CD8-positive, alpha-beta memory T cell (primary cell): ENCODE data around the gene PLXNB1. TPM values are rescaled to one million over a fixed set of nuclear protein-coding genes. Genes with fewer than 3 reads are reported as not detected.

Experiments used
- CTCF ChIA-PET: fragments of 350-600 bp; sonication (Branson Sonifier 250); formaldehyde crosslinking; loops from one replicate; lab custom pipeline; 2021; ENCODE audit warnings: antibody characterized with exemption; lab: Charles Lee
- POLR2A ChIA-PET: fragments of 350-600 bp; sonication (Branson Sonifier 250); formaldehyde crosslinking; loops from one replicate; lab custom pipeline; 2021; ENCODE audit warnings: antibody characterized with exemption; lab: Charles Lee
- DNase-seq, 5 donors: peaks; one replicate each; pipeline versions ENCODE4 v3.0.0 to v3.0.0-alpha.2; 2020 to 2022; ENCODE audit warnings: mixed read lengths in 1 of 5
- H3K27ac ChIP-seq: one replicate; pipeline ENCODE4 v1.7.0; 2013; ENCODE audit warnings: low read depth, mild to moderate bottlenecking, low read length, moderate library complexity
- H3K27me3 ChIP-seq: 2 replicates; pipeline ENCODE4 v1.7.0; 2013; ENCODE audit warnings: low read length, mild to moderate bottlenecking; ENCODE audit not compliant: insufficient read depth, poor library complexity, severe bottlenecking
- H3K36me3 ChIP-seq: 2 replicates; pipeline ENCODE4 v1.7.0; 2013; ENCODE audit warnings: mild to moderate bottlenecking, low read length, moderate library complexity; ENCODE audit not compliant: insufficient read depth
- H3K4me1 ChIP-seq: 2 replicates; pipeline ENCODE4 v1.7.0; 2013; ENCODE audit warnings: mild to moderate bottlenecking, low read length, moderate library complexity; ENCODE audit not compliant: insufficient read depth
- H3K4me3 ChIP-seq: 2 replicates; pipeline ENCODE4 v1.7.0; 2013; ENCODE audit warnings: mild to moderate bottlenecking, low read length
- H3K9me3 ChIP-seq: 2 replicates; pipeline ENCODE4 v1.7.0; 2013; ENCODE audit warnings: mild to moderate bottlenecking, low read length
- H3K27ac Mint-ChIP-seq, 8 donors: one replicate each; pipeline ENCODE4 v1.8.0; 2020 to 2021; ENCODE audit warnings: mixed read lengths in 8 of 8, mild to moderate bottlenecking in 6 of 8, inconsistent platforms in 3 of 8, moderate library complexity in 3 of 8
- H3K27me3 Mint-ChIP-seq, 2 donors: one replicate each; pipeline ENCODE4 v1.8.0; 2020 to 2021; ENCODE audit warnings: mixed read lengths in 2 of 2, mild to moderate bottlenecking in 1 of 2, moderate library complexity in 1 of 2
- H3K36me3 Mint-ChIP-seq, 3 donors: one replicate each; pipeline ENCODE4 v1.8.0; 2020 to 2021; ENCODE audit warnings: mixed read lengths in 3 of 3, inconsistent platforms in 1 of 3, mild to moderate bottlenecking in 1 of 3
- H3K4me1 Mint-ChIP-seq, 3 donors: one replicate each; pipeline ENCODE4 v1.8.0; 2020 to 2021; ENCODE audit warnings: mixed read lengths in 3 of 3, inconsistent platforms in 1 of 3, mild to moderate bottlenecking in 1 of 3
- H3K4me3 Mint-ChIP-seq, 7 donors: one replicate each; pipeline ENCODE4 v1.8.0; 2020 to 2021; ENCODE audit warnings: mixed read lengths in 7 of 7, mild to moderate bottlenecking in 6 of 7, moderate library complexity in 4 of 7, inconsistent platforms in 2 of 7
- H3K9me3 Mint-ChIP-seq, 5 donors: one replicate each; pipeline ENCODE4 v1.8.0; 2020 to 2022; ENCODE audit warnings: mixed read lengths in 5 of 5, mild to moderate bottlenecking in 3 of 5, moderate library complexity in 2 of 5, inconsistent platforms in 1 of 5
- polyA plus RNA-seq: library from polyadenylated mRNA; unstranded; fragments of 300-500 nt; fragmentation: Illumina TruSeq; gene quantifications from one replicate; pipeline ENCODE4 v1.2.3, GENCODE V29; 2021
- total RNA-seq, 2 experiments: library from RNA; stranded (reverse); gene quantifications; one replicate each; pipeline ENCODE4 v1.2.3, GENCODE V29; 2021

Gene PLXNB1
- total and polyA plus RNA-seq, 3 experiments from 2014 or later, result 0.30 to 5.5 (median 3.1) TPM

DNA sequence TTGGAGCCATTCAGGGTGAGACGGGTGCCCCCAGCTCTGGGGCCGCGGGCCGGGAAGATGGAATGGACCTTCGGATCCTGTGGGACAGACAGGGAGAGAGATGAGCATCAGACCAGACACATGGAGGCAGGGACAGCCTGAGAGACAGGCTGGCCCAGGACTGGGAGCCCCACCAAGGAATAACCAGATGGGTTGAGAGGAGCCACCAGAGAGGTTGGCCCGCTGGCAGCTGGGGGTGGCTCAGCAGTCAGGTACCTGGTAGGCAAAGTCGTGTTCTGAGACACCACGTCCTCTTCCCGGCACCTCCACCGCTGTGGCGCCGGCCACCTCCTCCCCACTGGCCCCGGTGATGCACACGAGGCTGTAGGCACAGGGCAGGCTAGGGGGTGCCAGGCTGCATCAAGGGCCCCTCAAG, 13.8 kb downstream of the PLXNB1 start:
- Mint-ChIP-seq H3K36me3 (peaks cover 0 to 1% (median 0%) of the 10 kb centered on the region in 3 donors), H3K4me3 (no peak overlapping the region), H3K27ac (no peak overlapping the region), H3K9me3 (no peaks in the 10 kb centered on the region), H3K4me1 (no peaks in the 10 kb centered on the region), H3K27me3 (peaks cover 0 to 2% of the 10 kb centered on the region in 2 donors)
- Histone ChIP-seq H3K27me3 (no peaks in the 10 kb centered on the region), H3K36me3 (no peaks in the 10 kb centered on the region), H3K27ac (no peak overlapping the region), H3K4me1 (no peaks in the 10 kb centered on the region), H3K9me3 (no peaks in the 10 kb centered on the region), H3K4me3 (no peak overlapping the region)
- POLR2A ChIA-PET, result no interaction called here
- DNase-seq, result no peak
- CTCF ChIA-PET, result interaction anchor here (1.1 to 1.5 kb wide), 3 partner anchors 15 to 91 kb away, joined by 3 to 4 read pairs (median 4); no protein-coding TSS in a partner anchor

DNA sequence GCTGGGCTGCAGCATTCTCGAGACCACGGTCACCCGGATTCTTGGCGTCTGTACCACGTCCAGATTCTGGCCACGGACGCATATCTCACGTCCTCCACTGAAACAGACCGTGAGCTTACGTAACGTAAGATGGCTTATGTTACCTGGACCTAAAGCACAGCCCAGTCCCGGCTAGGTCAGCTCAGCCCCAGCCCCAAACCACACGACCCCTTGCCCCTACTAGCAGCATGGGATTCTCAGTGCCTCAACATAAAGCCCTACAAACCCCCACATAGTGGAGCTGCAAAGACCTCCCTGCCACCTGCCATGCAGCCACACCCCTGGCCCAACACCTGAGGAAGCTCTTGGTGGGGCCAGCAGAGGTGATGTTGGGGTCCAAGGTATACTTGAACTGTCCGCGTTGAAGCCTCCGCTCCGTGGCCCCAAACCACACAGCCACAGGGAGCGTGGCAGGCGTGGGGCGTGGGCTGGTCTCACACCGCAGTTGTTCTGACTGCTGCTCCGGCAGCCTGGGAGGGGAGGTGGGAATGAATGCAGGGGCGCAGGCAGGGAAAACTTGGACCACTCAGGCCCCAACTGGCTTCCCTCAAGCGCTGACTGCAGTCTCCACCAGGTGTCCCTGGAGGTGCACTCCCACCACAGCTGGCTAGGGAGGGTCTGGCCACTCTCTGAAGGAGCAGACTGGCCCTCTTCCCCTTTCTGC, 14.5 kb downstream of the PLXNB1 start:
- Mint-ChIP-seq H3K9me3 (no peaks in the 10 kb centered on the region), H3K4me1 (no peaks in the 10 kb centered on the region), H3K36me3 (peaks cover 0 to 1% (median 0%) of the 10 kb centered on the region in 3 donors), H3K4me3 (no peak overlapping the region), H3K27ac (no peak overlapping the region), H3K27me3 (peaks cover 0 to 2% of the 10 kb centered on the region in 2 donors)
- Histone ChIP-seq H3K4me1 (no peaks in the 10 kb centered on the region), H3K4me3 (no peak overlapping the region), H3K27me3 (no peaks in the 10 kb centered on the region), H3K27ac (no peak overlapping the region), H3K9me3 (no peaks in the 10 kb centered on the region), H3K36me3 (no peaks in the 10 kb centered on the region)
- no peak for DNase-seq
- ChIA-PET POLR2A (no interaction called here), CTCF (interaction anchor here (1.1 to 2.2 kb wide), 4 partner anchors 14 to 93 kb away, joined by 3 to 6 read pairs (median 4); no protein-coding TSS in a partner anchor)

DNA sequence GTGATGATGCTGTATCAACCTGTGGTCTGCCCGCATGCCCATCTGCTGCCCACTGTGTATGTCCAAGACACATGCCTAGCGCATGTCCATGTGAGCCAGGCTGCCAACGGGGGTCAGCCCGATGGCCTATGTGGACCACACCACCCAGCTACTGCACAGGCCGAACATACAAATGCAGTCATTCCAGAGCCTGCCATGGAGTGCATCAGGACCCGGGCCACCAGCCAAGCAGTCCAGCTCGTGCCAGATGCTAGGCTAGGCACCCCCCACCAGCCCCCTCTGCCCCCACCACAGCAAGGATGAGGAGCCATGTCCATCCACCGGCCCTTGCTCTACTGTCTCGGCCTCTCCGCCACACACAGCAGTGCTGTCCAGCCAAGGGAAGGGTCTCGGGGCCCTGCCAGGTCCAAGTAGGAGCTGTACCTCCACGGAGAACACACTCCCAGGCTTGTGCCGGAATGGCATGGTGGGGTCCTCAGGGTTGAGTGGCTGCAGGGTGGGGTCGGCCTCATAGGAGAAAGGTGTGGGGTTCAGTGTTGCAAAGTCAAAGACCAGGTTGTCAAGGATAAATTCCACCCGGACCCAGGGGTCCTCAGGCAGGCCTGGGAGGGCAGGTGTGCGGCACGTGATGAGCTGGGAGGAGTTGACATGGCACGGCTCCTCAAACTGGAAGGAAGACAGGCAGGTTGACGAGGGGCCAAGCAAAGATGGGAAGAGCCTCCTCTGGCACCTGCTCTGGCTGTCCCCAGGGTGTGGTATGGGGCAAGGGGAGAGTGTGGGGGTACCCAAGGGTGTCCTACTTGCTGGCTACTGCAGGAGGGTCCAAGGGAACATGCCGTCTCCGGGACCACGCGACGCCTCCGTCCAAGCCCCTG, 15.3 kb downstream of the PLXNB1 start:
- POLR2A ChIA-PET, result no interaction called here
- H3K27me3 Mint-ChIP-seq, result peaks cover 0 to 2% of the 10 kb centered on the region in 2 donors

DNA sequence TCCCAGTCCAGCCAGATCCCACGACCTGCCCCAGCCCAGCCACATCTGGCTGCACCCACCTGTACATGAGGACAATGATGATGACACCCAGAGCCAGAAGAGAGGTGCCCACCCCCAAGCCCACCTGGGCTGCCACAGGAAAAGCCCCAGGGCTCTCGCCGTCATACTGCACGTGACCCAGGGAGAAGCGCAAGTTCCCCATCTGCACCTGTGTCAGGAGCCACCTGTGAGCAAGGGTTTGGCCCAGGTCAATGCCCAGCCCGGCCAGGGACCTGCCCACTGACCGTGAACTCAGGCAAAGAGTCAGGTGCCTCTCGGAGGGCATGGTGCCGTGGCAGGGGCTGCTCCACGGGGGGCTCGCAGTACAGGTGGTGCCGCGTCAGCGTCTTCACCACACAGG, 16.3 kb downstream of the PLXNB1 start:
- H3K4me3 ChIP-seq, result no peak overlapping the region
- POLR2A ChIA-PET, result no interaction called here
- CTCF ChIA-PET, result interaction anchor here (0.9 to 2.2 kb wide), 3 partner anchors 9 to 94 kb away, joined by 3 to 6 read pairs (median 6); no protein-coding TSS in a partner anchor

More for the DNA sequence above, 15.3 kb downstream of the PLXNB1 start:
- no peak overlapping the region for H3K4me3 ChIP-seq
- H3K27me3 ChIP-seq, result no peaks in the 10 kb centered on the region
- H3K4me1 ChIP-seq, result no peaks in the 10 kb centered on the region
- Mint-ChIP-seq H3K4me3 (no peak overlapping the region), H3K4me1 (no peaks in the 10 kb centered on the region), H3K9me3 (no peaks in the 10 kb centered on the region), H3K36me3 (peaks cover 0 to 1% (median 0%) of the 10 kb centered on the region in 3 donors), H3K27ac (no peak overlapping the region)
- CTCF ChIA-PET, result interaction anchor here (0.9 to 2.2 kb wide), 3 partner anchors 10 to 93 kb away, joined by 3 to 6 read pairs (median 6); no protein-coding TSS in a partner anchor
- H3K27ac ChIP-seq, result no peak overlapping the region
- DNase-seq, result no peak
- no peaks in the 10 kb centered on the region for H3K9me3 ChIP-seq
- H3K36me3 ChIP-seq, result no peaks in the 10 kb centered on the region

DNA sequence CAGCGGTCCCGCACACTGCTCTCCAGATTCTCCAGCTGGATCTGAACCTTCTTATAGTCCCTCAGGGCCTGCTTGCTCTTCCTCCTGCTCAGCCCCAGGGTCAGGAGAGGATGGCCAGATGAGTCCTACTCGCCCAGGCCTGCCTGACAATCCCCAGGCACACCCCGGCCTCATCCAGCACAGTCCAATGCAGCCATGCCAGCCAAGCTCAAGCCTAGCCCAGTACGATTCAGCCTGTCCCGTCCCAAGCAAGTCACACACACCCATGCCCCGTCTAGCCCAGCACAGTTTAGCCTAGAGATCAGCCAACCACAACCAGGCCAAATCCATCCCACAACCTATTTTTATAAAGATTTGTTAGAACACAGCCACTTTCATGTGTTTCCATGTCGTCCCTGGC, 16.8 kb downstream of the PLXNB1 start:
- Mint-ChIP-seq H3K27ac (no peak overlapping the region), H3K36me3 (peaks cover 0 to 1% (median 0%) of the 10 kb centered on the region in 3 donors), H3K9me3 (no peaks in the 10 kb centered on the region), H3K4me3 (no peak overlapping the region), H3K4me1 (no peaks in the 10 kb centered on the region), H3K27me3 (peaks cover 0 to 2% of the 10 kb centered on the region in 2 donors)
- ChIA-PET CTCF (interaction anchor here (0.8 to 2.2 kb wide), 3 partner anchors 23 to 95 kb away, joined by 4 to 6 read pairs (median 6); no protein-coding TSS in a partner anchor), POLR2A (no interaction called here)
- Histone ChIP-seq H3K4me3 (no peak overlapping the region), H3K27me3 (no peaks in the 10 kb centered on the region), H3K9me3 (no peaks in the 10 kb centered on the region), H3K27ac (no peak overlapping the region), H3K4me1 (no peaks in the 10 kb centered on the region), H3K36me3 (no peaks in the 10 kb centered on the region)
- no peak for DNase-seq

More for the DNA sequence above, 16.3 kb downstream of the PLXNB1 start:
- H3K4me1 Mint-ChIP-seq, result no peaks in the 10 kb centered on the region
- no peaks in the 10 kb centered on the region for H3K4me1 ChIP-seq
- H3K9me3 Mint-ChIP-seq, result no peaks in the 10 kb centered on the region
- H3K9me3 ChIP-seq, result no peaks in the 10 kb centered on the region
- DNase-seq, result no peak
- peaks cover 0 to 1% (median 0%) of the 10 kb centered on the region in 3 donors for H3K36me3 Mint-ChIP-seq
- no peak overlapping the region for H3K27ac ChIP-seq
- peaks cover 0 to 2% of the 10 kb centered on the region in 2 donors for H3K27me3 Mint-ChIP-seq
- no peak overlapping the region for H3K27ac Mint-ChIP-seq
- no peaks in the 10 kb centered on the region for H3K27me3 ChIP-seq
- H3K4me3 Mint-ChIP-seq, result no peak overlapping the region
- H3K36me3 ChIP-seq, result no peaks in the 10 kb centered on the region

DNA sequence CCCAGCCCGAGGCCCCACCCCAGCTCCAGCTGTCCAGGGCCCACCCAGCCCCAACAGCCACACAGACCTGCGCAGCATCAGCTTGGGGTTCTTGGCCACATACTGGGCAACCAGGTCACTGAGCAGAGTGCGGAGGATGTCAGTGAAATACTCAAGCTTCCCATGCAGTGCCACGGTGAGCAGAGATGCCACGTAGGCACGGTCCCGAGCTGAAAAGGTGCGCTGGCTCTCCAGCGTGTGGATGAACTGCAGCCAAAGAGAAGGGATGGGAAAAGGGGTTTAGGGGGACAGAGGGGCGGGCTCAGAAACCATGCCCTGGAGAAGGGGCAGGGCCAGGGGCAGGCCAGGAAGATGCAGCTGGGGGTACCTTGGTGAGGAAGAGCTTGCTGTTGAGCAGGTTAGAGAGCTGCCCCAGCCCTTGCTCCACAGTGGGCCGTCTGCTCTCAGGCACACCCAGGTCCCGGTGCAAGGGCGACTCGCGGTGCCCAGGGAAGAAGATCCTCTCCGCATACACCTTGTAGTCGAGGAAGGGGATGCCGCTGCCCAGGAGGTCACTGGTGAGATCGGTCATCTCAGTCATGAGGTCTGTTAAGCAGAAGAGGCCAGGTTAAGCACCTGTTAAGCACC, 17.4 kb downstream of the PLXNB1 start:
- Mint-ChIP-seq H3K27ac (peak overlapping the region in 1 of 8 donors; percentile 76), H3K4me3 (no peak overlapping the region), H3K27me3 (peaks cover 0 to 2% of the 10 kb centered on the region in 2 donors), H3K4me1 (no peaks in the 10 kb centered on the region), H3K9me3 (no peaks in the 10 kb centered on the region), H3K36me3 (peaks cover 0 to 1% (median 0%) of the 10 kb centered on the region in 3 donors)
- no peak overlapping the region for H3K4me3 ChIP-seq
- POLR2A ChIA-PET, result no interaction called here
- H3K36me3 ChIP-seq, result no peaks in the 10 kb centered on the region
- peak in 1 of 5 donors; percentile 38 for DNase-seq
- no peaks in the 10 kb centered on the region for H3K9me3 ChIP-seq
- CTCF ChIA-PET, result interaction anchor here (0.8 to 2.8 kb wide), 4 partner anchors 12 to 38 kb away, joined by 3 to 14 read pairs (median 8); no protein-coding TSS in a partner anchor
- no peaks in the 10 kb centered on the region for H3K27me3 ChIP-seq
- no peaks in the 10 kb centered on the region for H3K4me1 ChIP-seq
- no peak overlapping the region for H3K27ac ChIP-seq

DNA sequence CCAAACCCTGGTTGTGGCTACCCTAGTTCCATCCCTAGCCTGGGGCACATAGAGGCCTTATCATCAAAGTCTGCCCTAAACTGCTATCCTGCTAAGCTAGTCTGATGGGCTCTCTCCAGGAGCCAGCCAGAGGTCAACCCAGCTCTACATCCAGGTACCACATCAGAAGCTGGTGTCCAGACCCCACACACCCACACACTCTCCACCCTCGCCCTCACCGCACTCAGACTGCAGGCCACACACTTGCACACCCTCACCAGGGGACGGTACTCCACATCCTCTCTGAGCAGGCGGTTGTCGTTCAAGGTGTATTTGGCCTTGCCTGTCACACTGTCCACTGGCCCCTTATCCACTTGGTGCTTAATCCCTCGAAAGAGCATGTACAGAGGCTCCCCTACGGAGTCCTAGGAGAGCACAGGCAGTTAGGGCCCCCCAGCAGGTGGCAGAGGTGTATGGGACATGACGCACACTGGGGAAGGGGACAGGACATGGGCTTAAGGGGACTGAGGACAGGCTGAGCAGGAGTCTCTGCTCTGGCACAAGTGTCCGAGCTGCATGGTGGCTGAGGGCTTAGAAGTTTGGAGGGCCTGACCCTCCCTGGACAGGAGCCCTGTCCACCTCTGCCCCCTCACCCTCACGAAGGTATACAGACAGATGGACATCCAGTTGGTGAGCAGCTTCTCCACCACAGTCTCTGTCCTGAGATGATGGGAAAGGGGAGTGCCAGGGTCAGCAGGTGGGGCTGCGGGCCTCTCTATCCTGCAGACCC, 18.1 kb downstream of the PLXNB1 start:
- Histone ChIP-seq H3K36me3 (no peaks in the 10 kb centered on the region), H3K27me3 (no peaks in the 10 kb centered on the region), H3K4me3 (no peak overlapping the region), H3K27ac (no peak overlapping the region), H3K9me3 (no peaks in the 10 kb centered on the region), H3K4me1 (no peaks in the 10 kb centered on the region)
- H3K4me3 Mint-ChIP-seq, result no peak overlapping the region
- CTCF ChIA-PET, result interaction anchor here (0.9 to 2.8 kb wide), 3 partner anchors 11 to 24 kb away, joined by 3 to 14 read pairs (median 11); no protein-coding TSS in a partner anchor
- peaks cover 0 to 2% of the 10 kb centered on the region in 2 donors for H3K27me3 Mint-ChIP-seq
- H3K9me3 Mint-ChIP-seq, result no peaks in the 10 kb centered on the region
- H3K27ac Mint-ChIP-seq, result no peak overlapping the region
- no peaks in the 10 kb centered on the region for H3K4me1 Mint-ChIP-seq
- DNase-seq, result peak in 1 of 5 donors; percentile 38
- POLR2A ChIA-PET, result interaction anchor here (0.5 kb wide), 1 partner anchor 65 kb away, joined by 3 read pairs; no protein-coding TSS in a partner anchor
- H3K36me3 Mint-ChIP-seq, result peaks cover 0 to 1% (median 0%) of the 10 kb centered on the region in 3 donors
